ENCODE data around the gene LYRM7. TPM values are rescaled to one million over a fixed set of nuclear protein-coding genes. Genes with fewer than 3 reads are reported as not detected.
"Not testable (repeated sequence)": the region's sequence is repeated elsewhere in the genome, so short reads cannot be mapped to it uniquely, and the experiment has no call there.

LYRM7 gene
- polyA plus RNA-seq, 1 experiment = 4.3 TPM

- Histone ChIP-seq H3K27me3 (ENCODE audit: control insufficient read depth, insufficient read depth, low read length) (no peaks in the 10 kb centered on the region), H3K27ac (ENCODE audit: low read depth, low read length) (no peak overlapping the region), H3K4me3 (ENCODE audit: low read depth, low read length) (no peak overlapping the region), H3K9me3 (ENCODE audit: control insufficient read depth, insufficient read depth, low read length) (no peaks in the 10 kb centered on the region)
- no peak for DNase-seq (ENCODE audit: low read depth, low spot score)
- TF ChIP-seq, protein P1, sequence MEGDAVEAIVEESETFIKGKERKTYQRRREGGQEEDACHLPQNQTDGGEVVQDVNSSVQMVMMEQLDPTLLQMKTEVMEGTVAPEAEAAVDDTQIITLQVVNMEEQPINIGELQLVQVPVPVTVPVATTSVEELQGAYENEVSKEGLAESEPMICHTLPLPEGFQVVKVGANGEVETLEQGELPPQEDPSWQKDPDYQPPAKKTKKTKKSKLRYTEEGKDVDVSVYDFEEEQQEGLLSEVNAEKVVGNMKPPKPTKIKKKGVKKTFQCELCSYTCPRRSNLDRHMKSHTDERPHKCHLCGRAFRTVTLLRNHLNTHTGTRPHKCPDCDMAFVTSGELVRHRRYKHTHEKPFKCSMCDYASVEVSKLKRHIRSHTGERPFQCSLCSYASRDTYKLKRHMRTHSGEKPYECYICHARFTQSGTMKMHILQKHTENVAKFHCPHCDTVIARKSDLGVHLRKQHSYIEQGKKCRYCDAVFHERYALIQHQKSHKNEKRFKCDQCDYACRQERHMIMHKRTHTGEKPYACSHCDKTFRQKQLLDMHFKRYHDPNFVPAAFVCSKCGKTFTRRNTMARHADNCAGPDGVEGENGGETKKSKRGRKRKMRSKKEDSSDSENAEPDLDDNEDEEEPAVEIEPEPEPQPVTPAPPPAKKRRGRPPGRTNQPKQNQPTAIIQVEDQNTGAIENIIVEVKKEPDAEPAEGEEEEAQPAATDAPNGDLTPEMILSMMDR (IDR thresholded peaks at IDR 0.05; ENCODE audit: low read depth, low read length) = no peak
- ChIA-PET POLR2A (no interaction called here), CTCF (no interaction called here)
Observed at GRCh38 chr5:131252824-131253171, 82.1 kb downstream of the LYRM7 start.

DNA sequence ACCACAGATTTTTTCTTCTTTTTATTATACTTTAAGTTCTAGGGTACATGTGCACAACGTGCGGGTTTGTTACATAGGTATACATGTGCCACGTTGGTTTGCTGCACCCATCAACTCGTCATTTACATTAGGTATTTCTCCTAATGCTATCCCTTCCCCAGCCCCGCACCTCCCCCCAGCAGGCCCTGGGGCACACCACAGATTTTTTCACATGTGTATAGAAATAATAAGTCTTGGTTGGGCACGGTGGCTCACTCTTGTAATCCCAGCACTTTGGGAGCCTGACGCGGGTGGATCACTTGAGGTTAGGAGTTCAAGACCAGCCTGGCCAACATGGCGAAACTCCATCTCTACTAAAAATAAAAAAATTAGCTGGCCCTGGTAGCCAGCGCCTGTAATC lies 83.3 kb downstream of the LYRM7 start:
- H3K4me3 ChIP-seq (ENCODE audit: low read depth, low read length); H3K27ac ChIP-seq (ENCODE audit: low read depth, low read length); DNase-seq (ENCODE audit: low read depth, low spot score); H3K9me3 ChIP-seq (ENCODE audit: control insufficient read depth, insufficient read depth, low read length); H3K27me3 ChIP-seq (ENCODE audit: control insufficient read depth, insufficient read depth, low read length); POLR2A ChIA-PET: not testable (repeated sequence)
- CTCF ChIA-PET = interaction anchor here (0.7 kb wide), 1 partner anchor 9 kb away, joined by 3 read pairs; no protein-coding TSS in a partner anchor

DNA sequence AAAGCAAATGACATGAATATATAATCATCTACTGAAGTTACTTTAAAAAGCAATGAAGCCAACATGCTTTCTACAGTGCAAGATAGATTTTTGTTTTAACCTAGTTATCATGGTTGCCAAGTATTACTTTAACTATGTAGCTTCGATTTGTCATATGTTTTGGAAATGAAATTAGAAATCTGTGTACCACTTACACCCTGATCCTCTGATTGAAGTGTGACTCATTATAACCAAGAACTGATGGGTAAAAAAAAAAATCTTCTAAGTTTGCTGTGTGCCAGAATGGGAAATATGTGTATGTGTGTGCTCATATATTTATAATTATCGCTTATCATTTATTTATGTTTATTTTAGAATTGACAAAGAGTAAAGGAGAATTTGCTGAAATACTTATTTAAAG lies 84.0 kb downstream of the LYRM7 start:
- H3K27ac ChIP-seq (ENCODE audit: low read depth, low read length) = no peak overlapping the region
- H3K4me3 ChIP-seq (ENCODE audit: low read depth, low read length) = no peak overlapping the region
- DNase-seq (ENCODE audit: low read depth, low spot score) = no peak
- ChIA-PET CTCF (no interaction called here), POLR2A (no interaction called here)
- H3K9me3 ChIP-seq (ENCODE audit: control insufficient read depth, insufficient read depth, low read length) = no peaks in the 10 kb centered on the region
- H3K27me3 ChIP-seq (ENCODE audit: control insufficient read depth, insufficient read depth, low read length) = no peaks in the 10 kb centered on the region
- TF ChIP-seq, protein P1 (IDR thresholded peaks at IDR 0.05; ENCODE audit: low read depth, low read length) = no peak

Other genes with a start within 250 kb of the LYRM7 start
- gene HINT1, start 5.7 kb upstream of the LYRM7 start, polyA plus RNA-seq (2011; rRNA removed) = 468 and 624 TPM in 2 replicates
- 20.6 and 27.4 TPM in 2 replicates for gene CDC42SE2, start 93.1 kb downstream of the LYRM7 start, polyA plus RNA-seq (2011; rRNA removed)